Measurements from ENCODE around the gene OR2L13.

The OR2L13 gene

GRCh38 chr1:248144513-248145198, 49.7 kb downstream of the OR2L13 start, which contains the start of gene OR2M5:
Gene OR2M5 (plus strand): TSS chr1:248145148. CDS start chr1:248145148, 0 bp downstream.
- Histone ChIP-seq H3K27me3 (replicated peaks; ENCODE audit: insufficient read depth, low read length) (no peaks in the 10 kb centered on the region), H3K27ac (ENCODE audit: low read length) (no peak within 1 kb of the TSS)
- TF ChIP-seq CTCF (IDR thresholded peaks at IDR 0.05; ENCODE audit: low read length) (no peak), EZH2phosphoT487 (IDR thresholded peaks at IDR 0.05; ENCODE audit: low read length) (no peak), EZH2 (optimal IDR thresholded peaks at IDR 0.05; ENCODE audit: low read depth, low read length) (no peak)

More at GRCh38 chr1:248144513-248145198, 49.7 kb downstream of the OR2L13 start, which contains the start of gene OR2M5:
- Histone ChIP-seq H3K9me3 (replicated peaks; ENCODE audit: insufficient read depth, low read length) (no peaks in the 10 kb centered on the region), H3F3A (ENCODE audit: insufficient read depth, low read length) (peaks cover 4% of the 10 kb centered on the region; the same call in 1 of the 2 replicates), H3K4me1 (ENCODE audit: low read length) (peaks cover 13% of the 10 kb centered on the region), H3K9ac (ENCODE audit: low read length) (no peak within 1 kb of the TSS), H3K4me2 (ENCODE audit: low read depth, low read length) (no peak within 1 kb of the TSS), H3K36me3 (replicated peaks; ENCODE audit: insufficient read depth, low read length) (no peaks in the 10 kb centered on the region), H3K4me3 (ENCODE audit: low read length) (no peak within 1 kb of the TSS), H4K20me1 (ENCODE audit: insufficient read depth, low read length) (no peaks in the 10 kb centered on the region), H3K9me2 (replicated peaks; ENCODE audit: insufficient read depth, low read length) (no peaks in the 10 kb centered on the region), H2AFZ (ENCODE audit: low read length) (no peak within 1 kb of the TSS), H3K79me2 (ENCODE audit: low read length) (no peaks in the 10 kb centered on the region)
- DNase-seq: peak; percentile 59

All from MM.1S (cell line).